H1 (cell line): Measurements from ENCODE around the gene KCNC1. TPM values are rescaled to one million over a fixed set of nuclear protein-coding genes. Genes with fewer than 3 reads are reported as not detected.
A peak's percentile ranks its signal among the peaks of the same experiment; 100 is the strongest.

Experiments used
- ASH2L ChIP-seq: fragments of 200-600, 300-600 bp; sonication (generic); IDR thresholded peaks from one replicate; pipeline ENCODE4 v1.7.1; 2017; ENCODE audit warnings: low read length
- E2F6 ChIP-seq: IDR thresholded peaks from 2 replicates; pipeline ENCODE4 v1.6.1; 2012; ENCODE audit warnings: inconsistent platforms
- KDM4A ChIP-seq: IDR thresholded peaks from one replicate; pipeline ENCODE4 v1.7.1; 2012; ENCODE audit warnings: low read depth, mild to moderate bottlenecking, moderate library complexity, low read length, inconsistent platforms; ENCODE audit not compliant: severe bottlenecking
- RXRA ChIP-seq: IDR thresholded peaks from 2 replicates; pipeline ENCODE4 v1.6.1; 2011; ENCODE audit warnings: low read depth, mild to moderate bottlenecking, low read length, moderate library complexity; ENCODE audit not compliant: insufficient read depth
- SP2 ChIP-seq: IDR thresholded peaks from 2 replicates; pipeline ENCODE4 v1.6.1; 2012; ENCODE audit warnings: mild to moderate bottlenecking, low read length, inconsistent platforms
- TAF7 ChIP-seq: optimal IDR thresholded peaks from 2 replicates; pipeline ENCODE3; 2011; ENCODE audit warnings: low read depth, mild to moderate bottlenecking, inconsistent platforms, low read length, moderate library complexity, borderline replicate concordance
- polyA plus RNA-seq, 7 experiments: library from polyadenylated mRNA; depleted of rRNA in 3 of 7; stranded (reverse) in 5 of 7; unstranded in 2 of 7; fragments of >200 nt in 5 of 7; fragments of 200-250 nt in 2 of 7; gene quantifications; 1 replicate in 5 of 7; 2 replicates in 1 of 7; 4 replicates in 1 of 7; pipeline versions ENCODE4 v1.2.1 to v1.2.3, GENCODE V29; 2011 to 2013; ENCODE audit warnings: missing spikeins in 2 of 7, mixed read lengths in 2 of 7
- total RNA-seq: library from RNA; stranded (reverse); fragmentation: NEBNext Ultra II Directional; extraction: Animal tissue kit (Norgen Biotek cat#: 25700); gene quantifications from 2 replicates; pipeline ENCODE4 v1.2.1, GENCODE V29; 2021
- TF ChIP-seq, protein P1 (sequence below), 3 experiments: IDR thresholded peaks; 1 replicate in 2 of 3; 2 replicates in 1 of 3; pipeline versions ENCODE4 v1.5.1 to v1.6.1; 2011; ENCODE audit warnings: low read length in 3 of 3, mild to moderate bottlenecking in 3 of 3, inconsistent platforms in 2 of 3, low read depth in 1 of 3, moderate library complexity in 1 of 3; ENCODE audit not compliant: insufficient read depth in 1 of 3; ENCODE audit errors: control extremely low read depth in 1 of 3

KCNC1 gene
- total and polyA plus RNA-seq, 2 of the 8 experiments (the other 6 are each of a cell fraction or from before 2014, with no cell fraction given) = 0.11 to 0.26 TPM

- TF ChIP-seq, protein P1, sequence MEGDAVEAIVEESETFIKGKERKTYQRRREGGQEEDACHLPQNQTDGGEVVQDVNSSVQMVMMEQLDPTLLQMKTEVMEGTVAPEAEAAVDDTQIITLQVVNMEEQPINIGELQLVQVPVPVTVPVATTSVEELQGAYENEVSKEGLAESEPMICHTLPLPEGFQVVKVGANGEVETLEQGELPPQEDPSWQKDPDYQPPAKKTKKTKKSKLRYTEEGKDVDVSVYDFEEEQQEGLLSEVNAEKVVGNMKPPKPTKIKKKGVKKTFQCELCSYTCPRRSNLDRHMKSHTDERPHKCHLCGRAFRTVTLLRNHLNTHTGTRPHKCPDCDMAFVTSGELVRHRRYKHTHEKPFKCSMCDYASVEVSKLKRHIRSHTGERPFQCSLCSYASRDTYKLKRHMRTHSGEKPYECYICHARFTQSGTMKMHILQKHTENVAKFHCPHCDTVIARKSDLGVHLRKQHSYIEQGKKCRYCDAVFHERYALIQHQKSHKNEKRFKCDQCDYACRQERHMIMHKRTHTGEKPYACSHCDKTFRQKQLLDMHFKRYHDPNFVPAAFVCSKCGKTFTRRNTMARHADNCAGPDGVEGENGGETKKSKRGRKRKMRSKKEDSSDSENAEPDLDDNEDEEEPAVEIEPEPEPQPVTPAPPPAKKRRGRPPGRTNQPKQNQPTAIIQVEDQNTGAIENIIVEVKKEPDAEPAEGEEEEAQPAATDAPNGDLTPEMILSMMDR (IDR thresholded peaks at IDR 0.05; ENCODE audit: control extremely low read depth in 1 of 3, insufficient read depth in 1 of 3, low read depth in 1 of 3, low read length in 3 of 3) = peak; percentile 46 to 78 (median 53)
- TF ChIP-seq RXRA = no peak
- TF ChIP-seq E2F6 = peak; percentile 93
- peak; percentile 69 for TF ChIP-seq KDM4A
- no peak for TF ChIP-seq ASH2L
- no peak for TF ChIP-seq TAF7
- TF ChIP-seq SP2 = no peak
Observed at GRCh38 chr11:17719938-17720795, 14.4 kb upstream of the KCNC1 start (continued).
